GM23248 (cell line): Measurements from ENCODE around the gene C1orf122. TPM values are rescaled to one million over a fixed set of nuclear protein-coding genes. Genes with fewer than 3 reads are reported as not detected.

Experiments
- DNase-seq: peaks from one replicate; pipeline ENCODE4 v3.0.0-alpha.2; 2015
- H2AFZ ChIP-seq: fragments of 200-600 bp; sonication (generic); 2 replicates; pipeline ENCODE4 v1.6.1; 2016; ENCODE audit warnings: antibody characterized with exemption
- H3F3A ChIP-seq: fragments of 200-600 bp; sonication (generic); 2 replicates; pipeline ENCODE4 v1.6.1; 2016; ENCODE audit warnings: mild to moderate bottlenecking, antibody characterized with exemption, mixed run types; ENCODE audit not compliant: insufficient read depth
- H3K27ac ChIP-seq: fragments of 200-600 bp; sonication (generic); 2 replicates; pipeline ENCODE4 v1.5.1; 2016; ENCODE audit warnings: mild to moderate bottlenecking
- H3K27me3 ChIP-seq: fragments of 200-600 bp; sonication (generic); replicated peaks from 2 replicates; pipeline ENCODE4 v1.6.1; 2016; ENCODE audit warnings: mild to moderate bottlenecking; ENCODE audit not compliant: insufficient read depth
- H3K36me3 ChIP-seq: fragments of 200-600 bp; sonication (generic); 2 replicates; pipeline ENCODE4 v1.6.1; 2016; ENCODE audit warnings: low read depth, mild to moderate bottlenecking
- H3K4me1 ChIP-seq: fragments of 200-600 bp; sonication (generic); 2 replicates; pipeline ENCODE4 v1.6.1; 2016; ENCODE audit warnings: mild to moderate bottlenecking; ENCODE audit not compliant: insufficient read depth
- H3K4me2 ChIP-seq: fragments of 200-600 bp; sonication (generic); one replicate; pipeline ENCODE4 v1.6.1; 2016; ENCODE audit warnings: mild to moderate bottlenecking; ENCODE audit not compliant: unreplicated experiment
- H3K4me3 ChIP-seq: fragments of 200-600 bp; sonication (generic); 2 replicates; pipeline ENCODE4 v1.5.1; 2016; ENCODE audit warnings: mild to moderate bottlenecking
- H3K79me2 ChIP-seq: fragments of 200-600 bp; sonication (generic); 2 replicates; pipeline ENCODE4 v1.6.1; 2016; ENCODE audit warnings: mild to moderate bottlenecking; ENCODE audit not compliant: insufficient read depth
- H3K9ac ChIP-seq: fragments of 200-600 bp; sonication (generic); 2 replicates; pipeline ENCODE4 v1.6.1; 2016; ENCODE audit warnings: mild to moderate bottlenecking
- H3K9me2 ChIP-seq: fragments of 200-600 bp; sonication (generic); 2 replicates; pipeline ENCODE4 v1.6.1; 2016; ENCODE audit warnings: mixed run types, mild to moderate bottlenecking, moderate library complexity; ENCODE audit not compliant: insufficient read depth
- H3K9me3 ChIP-seq: fragments of 200-600 bp; sonication (generic); one replicate; pipeline ENCODE4 v1.6.1; 2017; ENCODE audit warnings: low read depth
- H4K20me1 ChIP-seq: fragments of 200-600 bp; sonication (generic); 2 replicates; pipeline ENCODE4 v1.6.0; 2016; ENCODE audit not compliant: insufficient read depth
- EZH2 ChIP-seq: fragments of 200-600 bp; sonication (generic); IDR thresholded peaks from 2 replicates; pipeline ENCODE4 v1.6.1; 2018; ENCODE audit warnings: antibody characterized with exemption, mild to moderate bottlenecking; ENCODE audit not compliant: insufficient read depth, poor library complexity, severe bottlenecking
- EZH2phosphoT487 ChIP-seq: fragments of 200-600 bp; sonication (generic); IDR thresholded peaks from 2 replicates; pipeline ENCODE4 v1.6.1; 2018; ENCODE audit warnings: antibody characterized with exemption, moderate library complexity, mild to moderate bottlenecking, low read depth; ENCODE audit not compliant: insufficient read depth
- WGBS, 2 experiments: methylation state at CpG; one replicate each; pipeline ENCODE4 v1.1.6; 2015 to 2017; ENCODE audit warnings: low lambda C conversion rate in 2 of 2, low coverage in 1 of 2; ENCODE audit errors: missing lambda C conversion rate in 2 of 2; 5-methylcytosine and 5-hydroxymethylcytosine counted together
- in situ Hi-C: fragments of 300-500 bp; cut with MboI; formaldehyde crosslinking; loops from 2 replicates; pipeline ENCODE4 v1.15.0; 2020
- polyA plus RNA-seq: library from polyadenylated mRNA; unstranded; fragments of >200 nt; fragmentation: Nextera tagmentation; extraction: Ambion mirVana; gene quantifications from 2 replicates; pipeline ENCODE4 v1.2.1, GENCODE V29; 2016
- total RNA-seq: library from RNA; depleted of rRNA; stranded (reverse); fragments of >200 nt; shearing (Covaris generic); gene quantifications from 2 replicates; pipeline ENCODE4 v1.2.3, GENCODE V29; 2014

The C1orf122 gene
- total and polyA plus RNA-seq, 2 experiments from 2014 or later: 103 to 110 TPM

- Histone ChIP-seq H3K9ac (no peak overlapping the region), H3K4me3 (no peak overlapping the region), H3K4me2 (no peak overlapping the region), H3K79me2 (peaks cover 17% of the 10 kb centered on the region; the same call in 1 of the 2 replicates), H3K9me2 (no peaks in the 10 kb centered on the region), H3K9me3 (no peaks in the 10 kb centered on the region), H2AFZ (no peak overlapping the region), H3K27me3 (no peaks in the 10 kb centered on the region), H3K4me1 (no peaks in the 10 kb centered on the region), H3F3A (no peaks in the 10 kb centered on the region), H3K27ac (no peak overlapping the region), H4K20me1 (no peaks in the 10 kb centered on the region), H3K36me3 (peaks cover 63% of the 10 kb centered on the region)
- 92 to 98% methylated on average over 2 of the region's 2 CpGs for WGBS, 2 experiments
- no peak for DNase-seq
- TF ChIP-seq EZH2phosphoT487 (no peak), EZH2 (no peak)
- in situ Hi-C loops: no loop called here
These were observed 24.2 kb downstream of the C1orf122 start for GRCh38 chr1:37831809-37832208.

GRCh38 chr1:37836788-37837187 is 29.2 kb downstream of the C1orf122 start:
- DNase-seq: no peak
- in situ Hi-C loops: no loop called here
- no peaks in the 10 kb centered on the region for H3K9me2 ChIP-seq
- no peaks in the 10 kb centered on the region for H3K4me1 ChIP-seq
- no peak overlapping the region for H3K27ac ChIP-seq
- peaks cover 47% of the 10 kb centered on the region for H3K79me2 ChIP-seq
- no peaks in the 10 kb centered on the region for H4K20me1 ChIP-seq
- no peak overlapping the region for H2AFZ ChIP-seq
- no peak overlapping the region for H3K9ac ChIP-seq
- no peak overlapping the region for H3K4me2 ChIP-seq
- H3K27me3 ChIP-seq: no peaks in the 10 kb centered on the region
- peaks cover 60% of the 10 kb centered on the region for H3K36me3 ChIP-seq
- no peaks in the 10 kb centered on the region for H3F3A ChIP-seq
- H3K9me3 ChIP-seq: no peaks in the 10 kb centered on the region
- no peak for TF ChIP-seq EZH2
- no peak for TF ChIP-seq EZH2phosphoT487
- WGBS, 2 experiments: 63 to 65% methylated on average over 3 of the region's 3 CpGs
- H3K4me3 ChIP-seq: no peak overlapping the region

GRCh38 chr1:37839676-37840075 is 32.1 kb downstream of the C1orf122 start:
- H3K9ac ChIP-seq: no peak overlapping the region
- no peaks in the 10 kb centered on the region for H4K20me1 ChIP-seq
- H3K27ac ChIP-seq: no peak overlapping the region
- no peak overlapping the region for H3K4me3 ChIP-seq
- no peak for DNase-seq
- in situ Hi-C loops: no loop called here
- no peaks in the 10 kb centered on the region for H3F3A ChIP-seq
- no peaks in the 10 kb centered on the region for H3K9me2 ChIP-seq
- no peak overlapping the region for H3K4me2 ChIP-seq
- no peaks in the 10 kb centered on the region for H3K4me1 ChIP-seq
- no peak overlapping the region for H2AFZ ChIP-seq
- H3K79me2 ChIP-seq: peaks cover 75% of the 10 kb centered on the region
- no peaks in the 10 kb centered on the region for H3K27me3 ChIP-seq
- 91 to 92% methylated on average over 10 of the region's 10 CpGs for WGBS, 2 experiments
- H3K9me3 ChIP-seq: no peaks in the 10 kb centered on the region
- no peak for TF ChIP-seq EZH2phosphoT487
- no peak for TF ChIP-seq EZH2
- H3K36me3 ChIP-seq: peaks cover 47% of the 10 kb centered on the region

GRCh38 chr1:37840711-37841110 is 33.1 kb downstream of the C1orf122 start:
- Histone ChIP-seq H3F3A (no peaks in the 10 kb centered on the region), H3K9ac (no peak overlapping the region), H3K9me2 (no peaks in the 10 kb centered on the region), H3K79me2 (peaks cover 85% of the 10 kb centered on the region), H3K27ac (no peak overlapping the region), H3K4me1 (no peaks in the 10 kb centered on the region), H3K36me3 (peaks cover 43% of the 10 kb centered on the region), H3K27me3 (no peaks in the 10 kb centered on the region), H3K4me2 (no peak overlapping the region), H2AFZ (no peak overlapping the region), H3K9me3 (no peaks in the 10 kb centered on the region), H3K4me3 (no peak overlapping the region), H4K20me1 (no peaks in the 10 kb centered on the region)
- in situ Hi-C loops: no loop called here
- TF ChIP-seq EZH2 (no peak), EZH2phosphoT487 (no peak)
- no peak for DNase-seq
- WGBS, 2 experiments: 92 to 100% methylated on average over 1 of the region's 1 CpG

GRCh38 chr1:37841652-37842051 is 34.1 kb downstream of the C1orf122 start:
- H3K9me2 ChIP-seq: no peaks in the 10 kb centered on the region
- no peaks in the 10 kb centered on the region for H3K9me3 ChIP-seq
- H2AFZ ChIP-seq: no peak overlapping the region
- no peak overlapping the region for H3K9ac ChIP-seq
- H3K4me1 ChIP-seq: no peaks in the 10 kb centered on the region
- in situ Hi-C loops: no loop called here
- H3K79me2 ChIP-seq: peaks cover 91% of the 10 kb centered on the region
- no peak overlapping the region for H3K27ac ChIP-seq
- H3K27me3 ChIP-seq: no peaks in the 10 kb centered on the region
- no peaks in the 10 kb centered on the region for H4K20me1 ChIP-seq
- H3K4me3 ChIP-seq: no peak overlapping the region
- no peak overlapping the region for H3K4me2 ChIP-seq
- H3F3A ChIP-seq: no peaks in the 10 kb centered on the region
- DNase-seq: no peak
- TF ChIP-seq EZH2phosphoT487 (no peak), EZH2 (no peak)
- WGBS, 2 experiments: 92 to 97% methylated on average over 3 of the region's 3 CpGs
- H3K36me3 ChIP-seq: peaks cover 35% of the 10 kb centered on the region
